ENCODE data around the gene IL2RA. TPM values are rescaled to one million over a fixed set of nuclear protein-coding genes. Genes with fewer than 3 reads are reported as not detected.

IL2RA gene
- total and polyA plus RNA-seq, 2 donors (not counting 1 experiment from before 2014, with no cell fraction given) = 7.2 to 56.7 TPM

DNA sequence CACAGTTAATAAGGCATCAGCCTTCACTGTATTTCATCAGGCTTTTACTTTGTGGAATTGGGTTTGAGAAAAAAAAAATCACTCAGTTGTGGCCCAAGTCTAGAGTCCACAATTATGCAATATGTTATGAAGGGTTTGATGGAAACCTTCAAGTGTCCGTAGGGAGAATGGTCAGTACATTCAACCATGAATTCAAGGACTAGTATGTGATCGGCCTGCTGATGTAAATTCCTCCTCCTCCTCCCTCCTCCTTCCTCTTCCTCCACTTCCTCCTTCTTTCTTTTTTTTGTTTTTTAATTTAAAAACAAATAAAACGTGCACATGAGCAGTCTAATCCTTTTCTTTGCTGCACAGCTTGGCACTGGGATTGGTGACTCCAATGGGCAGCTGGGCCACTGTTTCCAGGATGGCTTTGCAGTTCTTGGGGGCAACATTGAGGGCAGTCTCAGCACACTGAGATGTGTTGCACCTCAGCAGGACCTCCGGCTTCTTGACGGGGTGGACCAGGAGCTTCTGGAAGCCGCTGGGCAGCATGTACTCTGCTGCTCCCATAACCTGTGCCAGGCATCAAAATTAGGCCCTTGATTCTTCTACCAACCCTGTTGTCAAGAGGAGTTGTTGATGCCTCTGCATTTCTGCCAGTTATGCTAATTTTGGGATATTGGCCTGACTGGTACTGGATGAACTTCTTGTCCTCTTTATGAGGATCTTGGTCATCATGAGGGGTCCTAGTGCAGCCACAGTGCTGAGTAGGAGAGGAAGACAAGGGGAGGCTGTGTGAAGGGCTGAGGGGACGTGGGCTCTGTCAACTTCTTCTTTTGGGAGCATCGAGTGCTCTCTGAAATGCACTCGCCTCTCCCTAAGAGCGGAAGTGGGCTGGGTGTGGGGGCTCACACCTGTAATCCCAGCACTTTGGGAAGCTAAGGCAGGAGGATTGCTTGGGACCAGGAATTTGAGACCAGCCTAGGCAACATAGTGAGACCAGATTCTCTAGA lies 9.3 kb upstream of the IL2RA start:
- TF ChIP-seq EZH2 (IDR thresholded peaks at IDR 0.05; ENCODE audit: borderline replicate concordance, insufficient read depth, low read depth, low read length, poor library complexity, severe bottlenecking) (no peak), CTCF (IDR thresholded peaks at IDR 0.05) (no peak)
- no peak for ATAC-seq (ENCODE audit: low read depth)
- Histone ChIP-seq H3K9ac (ENCODE audit: low read length) (peak overlapping the region; percentile 31), H3K4me1 (ENCODE audit: control insufficient read depth in 2 of 2, insufficient read depth in 2 of 2, low read length in 2 of 2) (peaks cover 59 to 65% of the 10 kb centered on the region in 2 donors), H2AFZ (ENCODE audit: insufficient read depth, low read depth, low read length, poor library complexity, severe bottlenecking) (peak overlapping the region; percentile 51), H3K4me2 (replicated peaks; ENCODE audit: low read depth, low read length, poor library complexity, severe bottlenecking) (peak overlapping the region; percentile 50), H3K9me3 (ENCODE audit: control extremely low read depth in 1 of 3, control insufficient read depth in 2 of 3, insufficient read depth in 1 of 3, low read length in 2 of 3) (no peaks in the 10 kb centered on the region), H3K4me3 (ENCODE audit: control extremely low read depth in 1 of 5, extremely low read depth in 1 of 5, insufficient read depth in 1 of 5, low read depth in 2 of 5, low read length in 4 of 5) (peak overlapping the region in 1 of 5 experiments; percentile 31), H4K20me1 (ENCODE audit: control insufficient read depth, insufficient read depth, low read length, poor library complexity, severe bottlenecking) (no peaks in the 10 kb centered on the region), H3K27me3 (replicated peaks in 1 of 4; ENCODE audit: control extremely low read depth in 1 of 4, control insufficient read depth in 3 of 4, insufficient read depth in 4 of 4, low read length in 3 of 4) (no peaks in the 10 kb centered on the region), H3K27ac (ENCODE audit: low read length in 2 of 2) (peak overlapping the region; percentile 72 to 80), H3K36me3 (replicated peaks in 1 of 2; ENCODE audit: control extremely low read depth in 1 of 2, control insufficient read depth in 1 of 2, extremely low read depth in 1 of 2, insufficient read depth in 2 of 2, low read length in 1 of 2) (no peaks in the 10 kb centered on the region), H3K79me2 (ENCODE audit: control insufficient read depth, insufficient read depth, low read length) (no peaks in the 10 kb centered on the region)
- Mint-ChIP-seq H3K27ac (peak overlapping the region; percentile 99), H3K9me3 (ENCODE audit: insufficient read depth) (no peaks in the 10 kb centered on the region), H3K4me1 (peaks cover 75% of the 10 kb centered on the region), H3K27me3 (no peaks in the 10 kb centered on the region), H3K4me3 (peak overlapping the region; percentile 85)
- 19% methylated on average over 7 of the region's 10 CpGs for WGBS (ENCODE audit: insufficient coverage)
- intact Hi-C loops (cut with micrococcal nuclease) = loop anchor here (1.0 kb wide), 2 partner anchors 9 to 19 kb away; partner anchors contain the start of gene IL2RA
- POLR2A ChIA-PET = interaction anchor here (0.7 to 4.3 kb wide), 5 partner anchors 13 to 20 kb away, joined by 3 to 43 read pairs (median 10); no protein-coding TSS in a partner anchor
- CTCF ChIA-PET = interaction anchor here (0.8 to 13.4 kb wide), 8 partner anchors 9 to 330 kb away, joined by 3 to 163 read pairs (median 6); no protein-coding TSS in a partner anchor
- peak; percentile 56 for DNase-seq
